Osteocyte (in vitro differentiated cells): ENCODE measurements around the gene VAMP4. TPM values are rescaled to one million over a fixed set of nuclear protein-coding genes. Genes with fewer than 3 reads are reported as not detected.
"Not testable (repeated sequence)": the region's sequence is repeated elsewhere in the genome, so short reads cannot be mapped to it uniquely, and the experiment has no call there.

Experiments
- DNase-seq: peaks from one replicate; pipeline ENCODE4 v3.0.0; 2021; ENCODE audit warnings: mixed read lengths; ENCODE audit not compliant: unreplicated experiment; ENCODE audit errors: extremely low spot score
- H3K27ac Mint-ChIP-seq: one replicate; pipeline ENCODE4 v1.8.0; 2021; ENCODE audit warnings: mild to moderate bottlenecking, mixed read lengths; ENCODE audit not compliant: unreplicated experiment
- H3K27me3 Mint-ChIP-seq: one replicate; pipeline ENCODE4 v1.8.0; 2021; ENCODE audit warnings: mixed read lengths; ENCODE audit not compliant: unreplicated experiment
- H3K36me3 Mint-ChIP-seq: one replicate; pipeline ENCODE4 v1.8.0; 2021; ENCODE audit warnings: mixed read lengths; ENCODE audit not compliant: unreplicated experiment
- H3K4me1 Mint-ChIP-seq: one replicate; pipeline ENCODE4 v1.8.0; 2021; ENCODE audit warnings: mixed read lengths; ENCODE audit not compliant: unreplicated experiment
- H3K4me3 Mint-ChIP-seq: one replicate; pipeline ENCODE4 v1.8.0; 2021; ENCODE audit warnings: mild to moderate bottlenecking, moderate library complexity, mixed read lengths; ENCODE audit not compliant: unreplicated experiment
- H3K9me3 Mint-ChIP-seq: one replicate; pipeline ENCODE4 v1.8.0; 2021; ENCODE audit warnings: mixed read lengths; ENCODE audit not compliant: unreplicated experiment
- total RNA-seq: library from RNA; stranded (reverse); gene quantifications from 2 replicates; pipeline ENCODE4 v1.2.1, GENCODE V29; 2021
- TF ChIP-seq, protein P1 (sequence below): fragments of 200-600 bp; sonication (generic); IDR thresholded peaks from 2 replicates; pipeline ENCODE4 v1.5.0; 2021; ENCODE audit warnings: antibody characterized with exemption, mild to moderate bottlenecking, moderate library complexity

The VAMP4 gene
- total RNA-seq, 1 donor from 2014 or later: 14.5 TPM

DNA sequence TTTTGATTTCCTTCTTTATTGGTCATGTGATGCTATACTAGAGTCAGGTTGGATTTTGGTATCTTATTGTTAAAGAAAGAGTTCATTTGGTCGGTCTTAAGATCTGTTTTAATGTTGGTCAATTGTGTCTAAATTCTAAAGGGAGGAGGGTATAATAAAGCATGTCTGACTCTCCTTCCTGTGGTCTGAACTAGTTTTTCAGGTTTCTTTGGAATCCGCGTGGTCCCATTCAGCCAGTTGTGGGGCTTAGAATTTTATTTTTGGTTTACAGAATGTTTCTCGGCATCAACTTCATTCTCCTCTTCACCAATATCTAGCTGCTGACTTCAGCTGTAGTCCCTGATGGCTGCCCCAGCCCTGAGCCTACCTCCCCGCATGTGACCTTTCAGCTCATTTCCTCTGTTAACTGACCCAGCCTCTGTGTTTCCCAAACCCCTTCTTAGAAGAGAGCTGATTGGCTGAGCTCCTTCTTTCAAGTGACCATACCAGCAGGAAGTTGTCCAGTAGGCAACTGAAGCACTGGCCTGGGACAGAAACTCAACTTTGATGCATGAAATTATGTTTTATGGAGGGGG is 80.7 kb downstream of the VAMP4 start:
- TF ChIP-seq, protein P1, sequence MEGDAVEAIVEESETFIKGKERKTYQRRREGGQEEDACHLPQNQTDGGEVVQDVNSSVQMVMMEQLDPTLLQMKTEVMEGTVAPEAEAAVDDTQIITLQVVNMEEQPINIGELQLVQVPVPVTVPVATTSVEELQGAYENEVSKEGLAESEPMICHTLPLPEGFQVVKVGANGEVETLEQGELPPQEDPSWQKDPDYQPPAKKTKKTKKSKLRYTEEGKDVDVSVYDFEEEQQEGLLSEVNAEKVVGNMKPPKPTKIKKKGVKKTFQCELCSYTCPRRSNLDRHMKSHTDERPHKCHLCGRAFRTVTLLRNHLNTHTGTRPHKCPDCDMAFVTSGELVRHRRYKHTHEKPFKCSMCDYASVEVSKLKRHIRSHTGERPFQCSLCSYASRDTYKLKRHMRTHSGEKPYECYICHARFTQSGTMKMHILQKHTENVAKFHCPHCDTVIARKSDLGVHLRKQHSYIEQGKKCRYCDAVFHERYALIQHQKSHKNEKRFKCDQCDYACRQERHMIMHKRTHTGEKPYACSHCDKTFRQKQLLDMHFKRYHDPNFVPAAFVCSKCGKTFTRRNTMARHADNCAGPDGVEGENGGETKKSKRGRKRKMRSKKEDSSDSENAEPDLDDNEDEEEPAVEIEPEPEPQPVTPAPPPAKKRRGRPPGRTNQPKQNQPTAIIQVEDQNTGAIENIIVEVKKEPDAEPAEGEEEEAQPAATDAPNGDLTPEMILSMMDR: no peak
- Mint-ChIP-seq H3K36me3 (no peaks in the 10 kb centered on the region), H3K27me3 (peaks cover 20% of the 10 kb centered on the region), H3K9me3 (no peaks in the 10 kb centered on the region), H3K27ac (no peak overlapping the region), H3K4me3 (no peak overlapping the region), H3K4me1 (no peaks in the 10 kb centered on the region)
- DNase-seq: no peak

DNA sequence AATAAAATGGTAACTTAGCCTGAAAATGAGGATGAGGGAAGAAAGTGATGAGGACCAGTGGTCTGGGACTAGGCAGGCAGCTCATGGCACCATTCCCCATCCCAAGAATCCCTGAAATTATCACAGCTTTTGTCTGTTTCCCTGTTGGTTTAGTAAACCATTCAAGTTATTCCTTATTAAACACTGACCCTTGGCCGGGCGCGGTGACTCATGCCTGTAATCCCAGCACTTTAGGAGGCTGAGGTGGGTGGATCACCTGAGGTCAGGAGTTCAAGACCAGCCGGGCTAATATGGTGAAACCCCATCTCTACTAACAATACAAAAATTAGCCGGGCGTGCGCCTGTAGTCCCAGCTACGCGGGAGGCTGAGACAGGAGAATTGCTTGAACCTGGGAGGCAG is 85.7 kb downstream of the VAMP4 start:
- not testable (repeated sequence) for H3K4me3 Mint-ChIP-seq, H3K36me3 Mint-ChIP-seq, DNase-seq, H3K27ac Mint-ChIP-seq, H3K9me3 Mint-ChIP-seq
- H3K4me1 Mint-ChIP-seq: peaks cover 11% of the 10 kb centered on the region
- H3K27me3 Mint-ChIP-seq: peaks cover 17% of the 10 kb centered on the region

DNA sequence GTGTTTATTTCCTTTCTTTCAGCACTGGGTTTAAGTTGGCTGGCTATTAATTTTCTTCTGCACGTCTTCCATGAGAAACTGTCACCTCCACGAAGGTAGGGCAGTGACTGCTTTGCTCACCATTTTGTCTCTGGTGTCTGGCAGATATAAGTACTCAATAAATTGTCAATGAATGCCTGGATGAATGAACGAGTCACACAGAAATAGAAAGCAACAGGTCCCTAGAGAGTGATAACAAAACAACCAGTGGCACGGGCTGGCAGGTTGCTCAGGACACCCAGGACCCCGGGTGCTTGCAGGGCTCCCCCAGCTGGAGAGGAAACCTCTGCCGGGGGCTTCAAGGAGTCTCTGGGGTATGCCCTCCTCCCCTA is 86.1 kb downstream of the VAMP4 start:
- no peak overlapping the region for H3K4me3 Mint-ChIP-seq

DNA sequence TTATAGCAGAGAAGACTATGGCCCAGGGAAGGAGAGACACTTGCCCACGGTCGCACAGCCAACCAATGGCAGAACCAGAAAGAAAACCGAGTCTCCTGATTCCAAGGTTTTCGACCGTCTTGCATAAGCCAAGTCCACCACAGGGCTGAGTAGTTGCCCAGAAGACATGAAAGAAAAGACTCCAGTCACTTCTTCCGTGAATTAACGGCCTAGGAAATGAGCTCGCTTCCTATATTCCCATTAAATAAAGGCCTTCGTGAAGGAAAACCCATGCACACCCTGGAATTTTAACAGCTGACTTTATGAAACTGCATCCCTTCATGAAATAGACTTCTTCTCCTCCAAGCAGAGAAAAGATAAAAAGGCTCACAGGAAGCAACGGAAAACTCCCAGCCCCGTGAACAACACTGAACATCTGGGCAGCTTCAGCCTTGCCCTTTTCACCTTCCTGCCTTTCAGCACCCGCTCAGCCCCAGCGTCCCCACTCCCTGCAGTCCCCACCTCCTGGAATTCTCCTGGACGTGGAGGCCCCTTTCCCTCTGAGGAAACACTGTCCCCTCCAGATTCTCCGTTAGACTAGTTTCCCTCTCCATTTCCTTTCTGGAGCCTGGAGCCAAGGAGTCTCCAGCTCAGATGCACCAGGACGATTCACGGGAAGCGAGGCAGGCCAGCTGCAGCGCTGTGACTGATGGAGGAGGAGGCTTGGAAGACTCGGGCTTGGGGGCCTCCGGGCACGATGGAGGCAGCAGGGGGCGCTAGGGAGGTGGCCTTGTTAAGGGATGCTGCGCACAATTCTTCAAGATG is 86.7 kb downstream of the VAMP4 start:
- TF ChIP-seq, protein P1: peak; percentile 52
- Mint-ChIP-seq H3K27me3 (peaks cover 26% of the 10 kb centered on the region), H3K9me3 (no peaks in the 10 kb centered on the region), H3K4me3 (no peak overlapping the region), H3K27ac (no peak overlapping the region), H3K36me3 (no peaks in the 10 kb centered on the region), H3K4me1 (peaks cover 11% of the 10 kb centered on the region)
- no peak for DNase-seq

More for the DNA sequence above, 86.1 kb downstream of the VAMP4 start:
- H3K4me1 Mint-ChIP-seq: peaks cover 11% of the 10 kb centered on the region
- no peaks in the 10 kb centered on the region for H3K36me3 Mint-ChIP-seq
- H3K27ac Mint-ChIP-seq: no peak overlapping the region
- H3K9me3 Mint-ChIP-seq: no peaks in the 10 kb centered on the region
- DNase-seq: no peak
- TF ChIP-seq, protein P1: no peak
- peaks cover 22% of the 10 kb centered on the region for H3K27me3 Mint-ChIP-seq

DNA sequence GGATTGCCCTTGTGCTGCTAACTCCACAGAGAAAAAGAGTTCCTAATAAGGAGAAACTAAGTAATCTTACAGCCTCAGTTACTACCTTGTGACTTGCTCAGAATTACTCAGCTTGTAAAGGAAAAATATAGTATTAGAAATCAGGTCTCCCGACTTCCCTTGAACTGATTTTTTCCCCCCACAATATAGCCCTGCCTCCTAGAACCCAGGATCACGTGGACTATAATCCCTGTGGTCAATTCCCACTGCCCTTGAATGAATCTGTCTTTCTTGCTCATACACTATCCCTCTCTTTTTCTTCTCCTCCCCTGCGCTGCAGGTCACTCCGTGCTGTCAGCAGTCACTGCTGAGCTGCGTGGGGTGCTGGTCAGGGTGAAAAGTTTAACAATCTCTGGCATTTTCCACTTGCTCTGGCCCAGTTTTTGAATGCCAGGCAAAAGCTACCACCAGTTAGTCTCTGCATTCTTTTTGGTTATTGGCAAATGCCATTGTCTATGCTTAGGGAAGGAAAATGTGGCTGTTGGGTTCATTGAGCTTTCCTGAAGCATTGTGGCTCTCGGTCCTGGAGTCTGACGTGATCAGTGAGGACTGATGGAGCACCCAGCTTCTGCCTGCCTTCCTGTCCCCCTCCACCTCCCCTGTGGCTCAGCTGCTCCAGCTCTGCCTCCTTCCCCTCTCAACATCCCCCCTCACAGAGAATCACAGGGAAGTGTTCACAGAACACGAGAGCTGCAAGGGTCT is 87.5 kb downstream of the VAMP4 start:
- H3K36me3 Mint-ChIP-seq: no peaks in the 10 kb centered on the region
- no peak for DNase-seq
- H3K4me3 Mint-ChIP-seq: no peak overlapping the region
- H3K27ac Mint-ChIP-seq: no peak overlapping the region
- no peaks in the 10 kb centered on the region for H3K9me3 Mint-ChIP-seq
- H3K4me1 Mint-ChIP-seq: peaks cover 11% of the 10 kb centered on the region
- TF ChIP-seq, protein P1: no peak
- H3K27me3 Mint-ChIP-seq: peaks cover 30% of the 10 kb centered on the region
